ENCODE measurements around the gene PBX4.

GRCh38 chr19:19644054-19644388 lies 25.5 kb upstream of the PBX4 start:
- TF ChIP-seq EZH2phosphoT487 (IDR thresholded peaks at IDR 0.05; ENCODE audit: borderline replicate concordance, low read depth, low read length) (no peak), CTCF (conservative IDR thresholded peaks at IDR 0.05; ENCODE audit: low read length) (peak; percentile 57; the same call in 1 of the 2 replicates)
